Caco-2 (cell line): ENCODE data around the gene STK24. TPM values are rescaled to one million over a fixed set of nuclear protein-coding genes. Genes with fewer than 3 reads are reported as not detected.

Experiments
- BruUV-seq: library from RNA; stranded (reverse); fragments of 400-500 nt; replicated peaks from 2 replicates; lab custom pipeline; 2021; lab: Mats Ljungman, UMichigan
- CTCF ChIA-PET: fragments of 300-600 bp; sonication (Branson Sonifier 250); formaldehyde crosslinking; loops from one replicate; lab custom pipeline; 2022; ENCODE audit warnings: antibody characterized with exemption; lab: Charles Lee
- POLR2A ChIA-PET: fragments of 300-600 bp; sonication (Branson Sonifier 250); formaldehyde crosslinking; loops from one replicate; lab custom pipeline; 2022; ENCODE audit warnings: antibody characterized with exemption; lab: Charles Lee
- DNase-seq, 2 experiments: peaks; one replicate each; pipeline versions ENCODE4 v3.0.0 to v3.0.0-alpha.2; 2020 to 2022
- H3K27me3 ChIP-seq: replicated peaks from 2 replicates; pipeline ENCODE4 v1.6.0; 2011; ENCODE audit warnings: low read length; ENCODE audit not compliant: control insufficient read depth, insufficient read depth
- H3K36me3 ChIP-seq: 2 replicates; pipeline ENCODE4 v1.5.1; 2011; ENCODE audit warnings: low read length; ENCODE audit not compliant: control insufficient read depth, insufficient read depth
- H3K4me1 ChIP-seq: fragments of 250-450 bp; sonication (Bioruptor Pico); 2 replicates; pipeline ENCODE4 v1.5.1; 2020; ENCODE audit warnings: mild to moderate bottlenecking
- H3K4me3 ChIP-seq: 2 replicates; pipeline ENCODE4 v1.5.1; 2011; ENCODE audit warnings: low read depth, mild to moderate bottlenecking, control low read depth, low read length
- H3K9me3 ChIP-seq: fragments of 250-450 bp; sonication (Bioruptor Pico); 2 replicates; pipeline ENCODE4 v1.5.1; 2020; ENCODE audit warnings: mild to moderate bottlenecking, moderate library complexity
- H3K27ac Mint-ChIP-seq: one replicate; pipeline ENCODE4 v1.8.0; 2022; ENCODE audit warnings: mixed read lengths; ENCODE audit not compliant: unreplicated experiment
- H3K27me3 Mint-ChIP-seq: one replicate; pipeline ENCODE4 v1.8.0; 2022; ENCODE audit warnings: mixed read lengths; ENCODE audit not compliant: insufficient read depth, unreplicated experiment
- H3K36me3 Mint-ChIP-seq: one replicate; pipeline ENCODE4 v1.8.0; 2022; ENCODE audit warnings: mild to moderate bottlenecking, mixed read lengths; ENCODE audit not compliant: insufficient read depth, unreplicated experiment
- H3K4me1 Mint-ChIP-seq: one replicate; pipeline ENCODE4 v1.8.0; 2022; ENCODE audit warnings: low read depth, mixed read lengths; ENCODE audit not compliant: unreplicated experiment
- H3K4me3 Mint-ChIP-seq: one replicate; pipeline ENCODE4 v1.8.0; 2022; ENCODE audit warnings: mild to moderate bottlenecking, moderate library complexity, mixed read lengths; ENCODE audit not compliant: unreplicated experiment
- H3K9me3 Mint-ChIP-seq: one replicate; pipeline ENCODE4 v1.8.0; 2022; ENCODE audit warnings: mixed read lengths; ENCODE audit not compliant: unreplicated experiment
- CTCF ChIP-seq, 2 experiments: fragments of 200-600 bp in 1 of 2; IDR thresholded peaks; 1 replicate in 1 of 2; 2 replicates in 1 of 2; pipeline versions ENCODE4 v1.5.1 to v1.8.0; 2011 to 2022; ENCODE audit warnings: antibody characterized with exemption in 1 of 2, control low read depth in 1 of 2, inconsistent platforms in 1 of 2, low read depth in 1 of 2, low read length in 1 of 2, mild to moderate bottlenecking in 1 of 2, moderate library complexity in 1 of 2; ENCODE audit not compliant: insufficient read depth in 1 of 2, severe bottlenecking in 1 of 2, unreplicated experiment in 1 of 2
- intact Hi-C: fragments of 100-400 bp; cut with micrococcal nuclease; formaldehyde crosslinking; loops from one replicate; pipeline ENCODE4 v1.10.0; 2022; ENCODE audit not compliant: unreplicated experiment
- total RNA-seq: library from RNA; stranded (reverse); gene quantifications from 2 replicates; pipeline ENCODE4 v1.2.3, GENCODE V29; 2022

The STK24 gene
- total RNA-seq, 1 experiment from 2014 or later = 253 TPM

GRCh38 chr13:98515818-98516465, 61.0 kb downstream of the STK24 start:
- Mint-ChIP-seq H3K9me3 (no peaks in the 10 kb centered on the region), H3K27me3 (no peaks in the 10 kb centered on the region), H3K4me1 (peaks cover 10% of the 10 kb centered on the region), H3K36me3 (peaks cover 85% of the 10 kb centered on the region), H3K4me3 (no peak overlapping the region), H3K27ac (no peak overlapping the region)
- no peak overlapping the region for H3K4me3 ChIP-seq
- DNase-seq = no peak
- POLR2A ChIA-PET = no interaction called here
- no TSS peak for BruUV-seq
- H3K9me3 ChIP-seq = no peaks in the 10 kb centered on the region
- CTCF ChIA-PET = no interaction called here
- no peaks in the 10 kb centered on the region for H3K4me1 ChIP-seq
- no peaks in the 10 kb centered on the region for H3K27me3 ChIP-seq
- no peak for TF ChIP-seq CTCF (IDR thresholded peaks at IDR 0.05; ENCODE audit: insufficient read depth in 1 of 2, low read depth in 1 of 2, low read length in 1 of 2, severe bottlenecking in 1 of 2, unreplicated experiment in 1 of 2)
- intact Hi-C loops = no loop called here
- no peaks in the 10 kb centered on the region; the same call in 1 of the 2 replicates for H3K36me3 ChIP-seq

GRCh38 chr13:98514288-98514687, 62.6 kb downstream of the STK24 start:
- DNase-seq = no peak
- intact Hi-C loops = no loop called here
- Mint-ChIP-seq H3K4me3 (no peak overlapping the region), H3K4me1 (peaks cover 26% of the 10 kb centered on the region), H3K27ac (no peak overlapping the region), H3K9me3 (no peaks in the 10 kb centered on the region), H3K36me3 (peaks cover 88% of the 10 kb centered on the region), H3K27me3 (no peaks in the 10 kb centered on the region)
- BruUV-seq = no TSS peak
- no peak for TF ChIP-seq CTCF (IDR thresholded peaks at IDR 0.05; ENCODE audit: insufficient read depth in 1 of 2, low read depth in 1 of 2, low read length in 1 of 2, severe bottlenecking in 1 of 2, unreplicated experiment in 1 of 2)
- POLR2A ChIA-PET = no interaction called here
- CTCF ChIA-PET = interaction anchor here (0.6 kb wide), 2 partner anchors 72 to 159 kb away, joined by 3 to 4 read pairs; no protein-coding TSS in a partner anchor
- H3K4me3 ChIP-seq = no peak overlapping the region
- H3K4me1 ChIP-seq = peaks cover 13% of the 10 kb centered on the region
- H3K27me3 ChIP-seq = no peaks in the 10 kb centered on the region
- no peaks in the 10 kb centered on the region for H3K9me3 ChIP-seq
- H3K36me3 ChIP-seq = no peaks in the 10 kb centered on the region; the same call in 1 of the 2 replicates

GRCh38 chr13:98513837-98514236, 63.1 kb downstream of the STK24 start:
- H3K4me1 Mint-ChIP-seq = peaks cover 30% of the 10 kb centered on the region

More at GRCh38 chr13:98513837-98514236, 63.1 kb downstream of the STK24 start:
- H3K36me3 Mint-ChIP-seq = peaks cover 84% of the 10 kb centered on the region
- DNase-seq = no peak
- intact Hi-C loops = no loop called here
- TF ChIP-seq CTCF (IDR thresholded peaks at IDR 0.05; ENCODE audit: insufficient read depth in 1 of 2, low read depth in 1 of 2, low read length in 1 of 2, severe bottlenecking in 1 of 2, unreplicated experiment in 1 of 2) = no peak
- H3K27me3 ChIP-seq = no peaks in the 10 kb centered on the region
- H3K27ac Mint-ChIP-seq = no peak overlapping the region
- peaks cover 18% of the 10 kb centered on the region for H3K4me1 ChIP-seq
- no peaks in the 10 kb centered on the region; the same call in 1 of the 2 replicates for H3K36me3 ChIP-seq
- POLR2A ChIA-PET = no interaction called here
- no peak overlapping the region for H3K4me3 Mint-ChIP-seq
- H3K9me3 Mint-ChIP-seq = no peaks in the 10 kb centered on the region
- no peak overlapping the region for H3K4me3 ChIP-seq
- H3K9me3 ChIP-seq = no peaks in the 10 kb centered on the region
- H3K27me3 Mint-ChIP-seq = no peaks in the 10 kb centered on the region
- no TSS peak for BruUV-seq
- CTCF ChIA-PET = no interaction called here
